Renal pelvis (tissue), 4 donors: ENCODE measurements around the gene TENT5A. TPM values are rescaled to one million over a fixed set of nuclear protein-coding genes. Genes with fewer than 3 reads are reported as not detected.
"Not testable (repeated sequence)": the region's sequence is repeated elsewhere in the genome, so short reads cannot be mapped to it uniquely, and the experiment has no call there.

Experiments used
- DNase-seq: peaks from one replicate; pipeline ENCODE4 v3.0.0-alpha.2; 2013
- polyA plus RNA-seq, 3 donors: library from polyadenylated mRNA; unstranded; fragments of 120-200 nt; gene quantifications; one replicate each; pipeline ENCODE4 v1.2.1, GENCODE V29; 2013; ENCODE audit not compliant: insufficient read length in 3 of 3

The TENT5A gene
- polyA plus RNA-seq, 3 donors = 3.7 to 5.3 (median 4.3) TPM

DNA sequence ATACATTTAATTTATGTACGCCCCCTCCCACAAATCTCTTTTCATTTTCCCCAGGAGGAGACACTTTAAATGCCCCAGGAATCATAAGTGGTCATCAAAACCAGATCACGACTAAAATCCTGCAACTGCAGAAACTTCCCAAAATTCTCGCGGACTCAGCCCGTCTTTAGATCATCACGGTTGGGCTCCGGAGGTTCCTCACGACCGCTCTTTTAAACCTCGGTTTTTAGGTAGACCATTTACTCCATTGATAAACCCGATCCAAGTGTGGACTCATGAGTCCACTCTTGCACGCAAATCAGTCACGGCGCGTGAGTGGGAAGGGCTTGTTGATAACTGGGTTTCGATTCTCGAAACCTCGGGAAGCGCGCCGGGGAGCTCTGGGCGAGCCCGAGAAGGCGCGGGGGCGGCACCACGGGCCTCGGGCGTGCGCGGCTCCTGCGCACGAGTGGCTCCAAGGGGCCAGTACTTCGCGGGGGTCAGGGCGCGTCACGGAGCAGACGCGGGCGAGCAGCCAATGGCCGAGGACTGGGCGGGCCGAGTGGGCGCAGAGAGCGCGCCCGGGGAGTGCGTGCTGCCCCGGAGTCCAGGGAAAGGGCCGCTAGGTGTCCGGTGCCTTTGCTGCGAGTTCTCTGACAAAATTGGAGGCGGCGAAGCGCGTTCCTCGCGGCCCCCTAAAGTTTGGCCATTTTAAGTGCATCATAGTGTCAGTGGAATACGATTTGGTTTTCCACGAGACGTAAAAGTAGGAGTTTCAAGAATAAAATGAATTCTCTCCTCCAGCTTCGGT lies 635 bp upstream of the TENT5A start:
- peak; percentile 75 for DNase-seq

DNA sequence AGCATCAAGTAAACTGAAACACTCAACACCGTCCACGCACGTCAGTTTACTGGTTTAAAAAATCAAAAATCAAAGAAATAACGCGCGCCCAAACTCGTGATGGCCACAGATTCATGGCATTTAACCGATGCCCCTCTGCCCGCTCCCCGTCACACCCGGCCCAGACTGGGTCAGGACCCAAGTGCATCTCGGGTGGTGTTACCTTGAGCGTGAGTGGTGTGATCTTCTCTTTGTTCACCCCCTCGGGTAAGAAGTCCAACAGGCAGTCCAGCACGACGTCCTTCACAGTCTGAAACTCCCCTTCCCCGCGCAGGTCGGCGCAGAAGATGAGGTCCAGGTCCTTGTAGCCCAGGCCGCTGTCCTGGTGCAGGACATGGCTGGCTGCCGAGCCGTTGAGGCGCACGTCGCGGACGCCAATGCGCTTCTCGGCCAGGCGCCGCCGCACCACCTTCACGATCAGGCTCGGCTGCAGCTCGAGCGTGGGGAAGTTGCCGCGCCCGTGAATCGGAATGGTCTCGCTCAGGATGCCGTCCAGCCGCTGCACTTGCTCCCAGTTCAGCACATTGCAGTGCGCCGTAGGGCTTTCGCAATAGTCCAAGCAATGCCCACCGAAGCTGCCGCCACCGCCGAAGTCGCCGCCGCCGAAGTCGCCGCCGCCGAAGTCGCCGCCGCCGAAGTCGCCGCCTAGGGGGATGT lies 945 bp downstream of the TENT5A start:
- DNase-seq = no peak

DNA sequence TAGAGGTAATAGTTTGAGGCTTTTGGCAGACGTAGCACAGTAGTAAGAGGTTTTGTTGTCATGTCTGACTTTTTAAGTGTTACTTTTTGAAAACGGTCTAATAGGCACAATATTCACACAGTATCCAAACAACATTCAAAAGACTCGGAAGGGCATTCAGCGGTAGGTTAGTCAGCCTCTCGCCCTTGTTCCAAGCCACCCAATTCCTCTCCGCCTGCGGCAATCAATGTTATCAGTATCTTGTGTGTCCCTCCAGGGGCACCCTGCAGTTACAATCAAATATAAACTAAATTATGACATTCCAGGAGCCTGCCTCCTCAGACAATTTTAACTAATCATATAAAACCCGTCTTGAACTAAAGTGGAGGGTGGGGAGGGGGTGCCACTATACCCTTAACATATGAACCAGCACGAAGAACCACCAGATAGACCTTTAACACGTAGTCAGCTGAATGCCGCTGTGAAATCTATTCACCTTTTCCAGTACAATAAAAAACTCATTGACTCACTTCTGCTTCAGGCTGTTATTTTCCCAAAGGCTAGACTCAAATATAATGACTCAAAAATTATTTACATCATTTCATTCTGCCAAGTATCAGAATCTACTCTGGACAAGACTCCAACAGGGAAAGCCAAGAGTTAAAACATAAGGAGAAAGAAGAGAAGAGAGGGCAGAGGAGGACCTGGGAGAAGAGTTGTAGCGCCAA lies 1.6 kb downstream of the TENT5A start:
- DNase-seq = no peak

DNA sequence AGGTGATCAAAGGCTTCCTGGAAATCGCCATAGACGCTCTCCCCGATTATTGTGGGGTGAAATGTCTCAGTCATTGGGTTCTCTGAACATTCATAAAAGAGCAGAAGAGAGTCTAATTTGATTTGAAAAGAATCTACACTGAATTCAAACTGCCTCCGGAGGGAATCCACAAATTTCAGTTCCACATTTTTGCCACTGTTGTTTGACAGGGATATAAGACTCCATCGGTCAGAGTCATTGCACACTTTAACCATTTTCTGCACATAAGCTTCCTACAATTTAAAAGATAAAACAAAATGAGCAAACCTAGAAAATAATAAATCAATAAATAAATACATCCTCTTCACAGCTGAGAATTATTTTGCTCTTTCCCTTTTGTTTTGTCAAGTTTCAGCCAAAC lies 2.3 kb downstream of the TENT5A start:
- no peak for DNase-seq

DNA sequence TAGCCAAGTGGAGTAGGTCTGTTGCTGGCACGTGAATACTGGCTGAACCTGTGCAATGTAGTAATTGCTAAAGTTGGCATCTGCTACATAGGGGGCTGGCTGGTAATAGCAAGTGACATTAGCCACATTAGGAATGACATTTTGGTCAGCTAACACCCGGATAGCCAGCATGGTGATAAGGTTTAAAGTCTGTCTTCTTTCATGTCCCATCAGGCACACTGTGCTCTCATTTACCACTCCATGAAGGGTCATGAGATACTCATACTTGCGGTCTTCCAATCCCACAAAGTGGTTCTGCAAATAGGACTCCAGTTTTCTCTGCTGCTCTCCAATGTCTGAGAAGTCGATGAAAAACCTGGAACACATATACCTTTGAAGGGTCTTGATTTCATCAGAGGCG lies 2.8 kb downstream of the TENT5A start:
- DNase-seq = no peak

DNA sequence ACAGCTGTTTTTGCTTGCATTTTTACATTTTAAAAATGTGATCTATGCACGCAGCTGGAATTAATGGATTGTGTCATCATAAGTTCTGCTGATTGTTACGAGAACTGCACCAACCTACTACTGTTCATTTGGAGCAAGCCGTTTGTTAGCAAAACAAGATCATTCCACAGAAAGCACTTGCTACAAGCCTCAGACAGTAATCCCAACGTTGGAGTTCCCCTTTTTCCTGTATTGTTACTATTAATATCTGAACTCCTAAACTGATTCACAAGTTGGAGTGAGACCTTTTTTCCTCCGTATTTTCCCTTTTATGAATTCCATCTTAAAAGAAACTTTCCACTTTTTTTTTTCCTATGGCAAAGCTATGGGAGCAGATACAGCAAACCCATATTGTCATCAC lies 3.5 kb downstream of the TENT5A start:
- DNase-seq = no peak

DNA sequence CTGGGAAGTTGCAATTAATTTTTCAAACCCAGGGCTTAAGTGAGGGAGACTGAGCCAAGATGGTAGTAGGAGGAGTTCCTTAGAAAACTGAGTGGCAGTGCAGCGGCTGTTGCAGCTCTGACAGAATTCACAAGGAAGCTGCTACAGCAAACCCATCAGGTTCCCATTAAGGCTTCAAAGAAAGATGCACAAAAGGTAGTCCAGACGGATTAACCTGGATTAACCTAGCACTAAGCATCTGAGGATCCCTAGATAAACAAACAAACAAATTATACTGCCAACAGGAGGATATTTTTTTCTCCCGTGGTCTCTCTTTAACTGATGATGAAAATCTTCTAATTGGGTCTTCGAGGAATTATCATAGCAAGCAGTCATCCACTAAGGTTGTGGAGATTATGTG lies 5.2 kb downstream of the TENT5A start:
- no peak for DNase-seq

DNA sequence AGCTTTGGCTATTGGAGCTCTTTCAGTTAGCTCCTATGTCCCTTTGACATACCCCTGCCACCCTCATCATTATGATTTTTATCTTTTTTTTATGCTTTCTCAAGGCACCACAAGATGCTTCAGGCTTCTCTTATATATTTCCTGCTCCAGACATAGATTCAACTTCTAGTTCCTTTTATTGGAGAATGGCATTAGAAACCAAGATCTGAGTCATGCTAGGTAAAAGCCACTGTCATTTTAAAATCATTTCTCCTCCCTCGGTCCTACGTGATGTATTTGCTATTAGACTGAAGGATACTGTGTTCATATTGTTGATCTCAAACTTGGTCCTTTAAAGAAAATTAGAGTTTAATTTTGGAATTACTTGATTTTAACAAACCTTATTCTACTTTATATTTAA lies 8.3 kb downstream of the TENT5A start:
- DNase-seq = no peak

DNA sequence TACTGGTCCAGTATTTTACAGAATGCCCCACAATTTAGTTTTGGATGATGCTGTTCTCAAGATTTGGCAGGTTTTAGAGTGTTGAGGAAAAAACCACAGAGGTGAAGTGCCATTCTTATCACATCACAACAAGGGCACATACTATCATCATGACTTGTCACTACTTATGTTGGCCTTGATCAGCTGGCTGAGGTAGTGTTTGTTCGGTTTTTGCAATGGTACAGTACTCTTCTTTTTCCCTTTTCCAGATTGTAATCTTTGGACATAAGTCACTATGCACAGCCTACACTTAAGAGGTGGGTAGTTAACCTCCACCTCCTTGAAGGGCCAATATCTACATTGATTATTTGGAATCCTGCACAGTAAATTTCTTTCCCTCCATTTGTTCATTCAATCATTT lies 8.8 kb downstream of the TENT5A start:
- DNase-seq = no peak

DNA sequence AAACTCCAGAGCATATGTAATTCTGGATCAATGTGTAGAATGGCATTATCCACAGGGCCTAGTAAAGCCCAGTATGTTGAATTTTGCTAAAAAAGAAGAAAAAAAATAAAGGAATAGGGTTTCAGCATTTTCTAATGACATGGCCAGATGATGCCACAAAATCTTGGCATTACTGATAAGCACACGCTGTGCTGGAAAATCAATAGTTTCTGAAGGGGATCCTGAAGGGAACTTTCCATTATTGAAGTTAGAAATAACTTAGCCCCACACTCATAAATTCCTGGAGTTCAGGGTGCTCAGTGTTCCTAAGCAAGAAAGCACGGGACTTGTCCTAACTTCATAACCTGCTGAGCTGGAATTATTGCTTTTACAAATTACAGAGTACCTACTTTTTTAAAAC lies 10.8 kb downstream of the TENT5A start:
- DNase-seq = no peak

DNA sequence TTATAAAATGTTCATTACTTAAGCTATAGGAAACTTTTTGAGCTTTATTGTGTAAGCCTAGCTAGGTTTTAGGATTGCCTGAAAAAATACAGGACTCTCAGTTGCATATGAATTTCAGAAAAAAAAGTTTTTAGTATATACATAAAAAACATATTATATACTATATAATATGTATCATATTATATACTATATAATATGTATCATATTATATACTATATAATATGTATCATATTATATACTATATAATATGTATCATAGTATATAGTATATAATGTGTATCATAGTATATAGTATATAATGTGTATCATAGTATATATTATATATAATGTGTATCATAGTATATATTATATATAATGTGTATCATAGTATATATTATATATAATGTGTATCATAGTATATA lies 11.9 kb downstream of the TENT5A start:
- not testable (repeated sequence) for DNase-seq

DNA sequence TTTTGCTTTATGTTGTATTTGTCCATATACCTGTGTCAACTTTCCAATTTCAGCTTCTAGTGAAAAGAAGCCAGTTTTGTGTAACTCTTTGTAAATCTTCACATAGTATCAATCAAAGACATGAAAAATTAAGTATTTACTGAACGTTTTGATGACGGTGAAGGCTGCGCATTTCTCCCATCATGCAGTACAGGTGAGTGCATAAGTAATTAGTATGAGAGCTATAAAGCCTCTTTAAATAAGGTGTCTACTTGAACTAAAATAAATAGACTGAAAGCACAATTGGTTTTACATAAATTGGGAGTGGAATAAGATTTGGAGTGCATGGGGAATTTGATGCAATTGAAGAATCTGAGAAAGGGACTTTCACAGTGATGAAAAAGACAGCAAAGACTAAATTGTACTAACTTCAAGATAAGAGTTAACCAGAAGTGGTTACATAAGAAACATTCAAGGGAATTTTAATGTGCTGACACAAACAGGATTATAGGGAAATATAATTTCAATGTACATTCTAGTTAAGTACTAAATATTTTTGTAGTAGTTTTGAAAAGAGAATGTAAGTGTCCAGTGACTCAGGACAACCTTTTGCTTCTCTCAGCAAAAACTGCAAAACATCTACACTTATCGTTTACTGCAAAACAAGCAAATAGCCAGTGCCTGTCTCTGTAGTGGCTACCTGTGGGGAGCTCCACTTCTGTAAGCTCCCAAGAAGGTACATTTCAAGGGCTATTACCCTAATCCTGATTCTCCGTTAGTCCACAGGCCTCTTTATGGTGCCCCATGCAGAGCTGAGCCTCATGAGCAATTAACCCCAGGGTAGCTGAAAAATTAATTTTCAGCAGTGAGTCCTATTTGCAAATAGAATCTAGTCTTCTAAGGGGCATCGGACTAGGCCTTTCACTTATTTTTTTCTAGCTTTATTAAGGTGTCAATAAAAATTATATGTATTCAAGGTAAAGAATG lies 13.0 kb downstream of the TENT5A start:
- DNase-seq = no peak

DNA sequence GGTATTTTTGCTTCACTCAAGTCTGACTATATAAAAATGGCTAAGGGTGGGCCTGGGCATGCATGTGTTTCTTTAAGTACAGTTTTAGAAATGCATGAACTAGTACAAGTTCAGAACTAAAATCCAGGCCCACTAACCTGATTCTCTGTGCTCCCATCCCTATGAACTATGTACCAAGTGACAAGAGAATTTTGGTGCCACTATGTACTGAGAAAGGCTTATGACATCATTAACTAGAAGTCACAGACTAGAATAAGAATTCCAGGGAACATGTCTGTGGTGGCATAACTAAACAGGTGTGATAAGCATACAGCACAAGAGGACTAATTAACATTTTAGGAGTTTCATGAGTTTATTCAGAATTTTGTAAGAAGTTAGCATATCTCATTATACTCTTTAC lies 16.1 kb downstream of the TENT5A start:
- no peak for DNase-seq

DNA sequence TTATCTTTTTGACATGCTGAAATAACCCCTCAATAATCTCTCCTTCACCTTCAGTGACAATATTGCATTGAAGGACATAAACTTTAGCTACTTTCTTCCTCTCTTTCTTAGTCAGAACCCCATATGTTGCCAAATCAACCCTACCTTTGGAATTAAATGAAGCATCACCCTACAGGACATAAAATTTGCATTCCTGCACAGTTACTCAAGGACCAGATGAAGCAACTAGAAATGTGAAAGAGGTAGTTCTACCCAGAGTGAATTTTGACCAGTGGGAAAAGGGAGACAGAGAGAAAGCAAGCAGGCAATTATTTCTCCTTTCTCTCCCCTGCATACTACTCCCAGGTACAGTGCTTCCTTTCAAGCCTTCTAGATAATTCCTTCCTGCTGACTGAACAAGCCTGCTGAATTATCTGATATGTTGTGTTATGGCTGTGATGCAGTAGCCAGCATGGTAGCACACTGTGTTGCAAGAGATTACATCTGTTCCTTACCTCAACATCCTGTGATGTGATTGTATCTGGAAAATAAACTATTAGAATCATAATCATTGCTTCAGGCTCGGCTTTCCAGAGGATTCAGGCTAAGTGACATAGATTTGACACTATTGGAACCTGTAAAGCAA lies 16.6 kb downstream of the TENT5A start:
- no peak for DNase-seq

DNA sequence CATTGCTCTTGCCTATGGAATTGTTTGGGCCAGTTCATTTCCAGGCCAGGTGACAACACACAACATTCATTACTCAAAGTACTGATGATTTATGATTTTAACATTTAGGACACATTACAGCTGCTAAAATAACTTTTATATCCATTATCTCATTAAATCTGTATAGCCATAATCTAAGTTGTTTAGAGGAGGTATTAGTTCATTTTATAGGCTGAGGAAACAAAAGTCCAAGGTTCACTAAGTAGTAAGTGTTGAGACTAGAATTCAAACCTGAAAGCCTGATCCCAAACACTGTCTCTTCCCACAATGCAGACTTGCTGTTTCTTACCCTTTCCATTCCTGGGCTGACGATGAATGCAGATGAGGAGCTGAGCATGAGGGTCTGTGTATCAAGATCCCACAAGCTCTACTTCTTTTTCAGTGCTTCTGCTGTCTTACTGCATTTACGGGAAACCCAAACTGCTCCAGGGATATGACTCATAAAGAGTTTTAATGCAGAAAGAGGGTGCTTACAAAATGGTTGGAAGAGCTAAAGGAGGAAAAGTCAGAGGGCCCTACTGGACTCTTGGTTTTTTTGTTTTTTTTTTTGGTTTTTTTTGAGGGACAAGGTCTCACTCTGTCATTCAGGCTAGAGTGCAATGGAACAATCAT lies 17.9 kb downstream of the TENT5A start:
- DNase-seq = no peak

DNA sequence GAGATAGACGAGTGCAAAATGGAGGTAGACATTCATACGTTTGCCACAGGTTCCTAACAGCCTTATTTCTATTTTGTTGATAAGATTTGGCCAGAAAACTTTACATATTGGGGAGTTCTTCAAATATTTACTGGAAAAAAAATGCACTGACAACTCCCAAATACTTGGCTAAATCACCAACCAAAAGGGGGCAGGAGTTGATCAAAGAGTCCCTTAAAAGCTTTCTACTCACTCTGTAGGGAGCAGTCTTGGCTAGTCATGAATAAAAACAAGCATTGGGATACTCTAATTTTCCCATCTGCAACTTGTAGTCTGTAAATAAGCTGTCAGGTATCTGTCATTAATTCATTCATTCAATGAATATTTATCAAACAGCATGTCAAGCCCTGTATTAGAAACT lies 18.4 kb downstream of the TENT5A start:
- no peak for DNase-seq

DNA sequence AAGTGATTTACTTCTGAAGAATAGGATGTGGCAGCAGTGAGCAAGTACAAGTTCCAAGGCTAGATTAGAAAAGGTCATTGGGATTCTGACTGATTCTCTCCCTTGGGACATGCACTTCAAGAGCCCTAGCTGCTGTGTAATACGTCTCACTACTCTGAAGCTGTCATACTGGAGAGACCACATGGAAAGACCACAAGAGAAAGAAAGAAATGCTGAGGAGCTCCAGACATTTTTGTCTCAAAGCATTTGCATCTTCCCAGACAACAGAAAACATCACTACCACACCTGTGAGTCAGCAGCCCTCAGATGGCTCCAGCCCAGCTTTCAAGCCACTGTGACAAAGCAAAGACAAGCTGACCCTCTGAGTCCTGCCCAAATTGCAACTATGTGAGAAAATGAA lies 20.7 kb downstream of the TENT5A start:
- no peak for DNase-seq

DNA sequence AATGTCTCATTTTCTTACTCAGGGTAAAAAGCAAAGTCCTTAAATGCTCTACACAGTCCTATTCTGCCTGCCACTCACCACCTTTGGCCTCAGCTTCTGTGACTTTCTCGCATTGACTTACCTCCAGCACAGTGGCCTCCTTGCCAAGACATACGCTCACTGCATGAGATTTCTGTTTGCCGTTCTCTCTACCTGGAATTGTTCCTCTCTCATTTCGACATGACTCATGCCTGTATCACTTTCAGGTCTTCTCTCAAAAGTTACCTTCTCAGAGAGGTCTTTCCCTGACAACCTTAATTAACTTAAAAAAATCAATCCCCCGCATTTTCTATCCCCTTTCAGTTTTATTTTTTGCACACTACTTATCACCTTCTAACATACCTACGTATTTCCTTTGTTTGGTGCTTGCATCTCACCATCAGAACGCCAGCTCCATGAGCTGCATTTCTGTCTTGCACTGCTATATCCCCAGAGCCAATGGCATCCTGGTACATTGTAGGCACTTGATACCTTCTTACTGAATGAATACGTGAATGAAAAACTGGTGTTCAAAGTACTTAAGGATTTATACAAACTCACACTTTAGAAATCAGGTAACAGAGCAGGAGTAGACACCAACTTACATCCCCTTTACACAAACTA lies 24.5 kb downstream of the TENT5A start:
- DNase-seq = no peak

DNA sequence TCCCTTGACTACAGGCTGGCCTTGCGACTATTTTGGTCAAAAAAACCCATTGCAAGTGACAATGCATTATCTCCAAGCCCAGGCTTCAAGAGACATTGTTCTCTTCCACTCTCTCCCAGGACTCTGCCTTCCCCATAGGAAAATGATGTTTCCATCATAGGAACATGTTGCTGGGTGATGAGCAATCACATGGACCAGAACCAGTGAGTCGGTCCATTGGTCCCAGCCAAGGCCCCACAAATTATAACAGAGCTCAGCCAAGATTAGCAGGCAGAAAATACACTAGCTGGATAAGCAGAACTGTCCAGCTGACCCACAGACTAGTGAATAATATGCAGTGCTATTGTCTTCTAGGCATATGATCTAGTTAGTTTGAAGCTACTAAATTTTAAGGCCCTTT lies 27.4 kb downstream of the TENT5A start:
- DNase-seq = no peak

DNA sequence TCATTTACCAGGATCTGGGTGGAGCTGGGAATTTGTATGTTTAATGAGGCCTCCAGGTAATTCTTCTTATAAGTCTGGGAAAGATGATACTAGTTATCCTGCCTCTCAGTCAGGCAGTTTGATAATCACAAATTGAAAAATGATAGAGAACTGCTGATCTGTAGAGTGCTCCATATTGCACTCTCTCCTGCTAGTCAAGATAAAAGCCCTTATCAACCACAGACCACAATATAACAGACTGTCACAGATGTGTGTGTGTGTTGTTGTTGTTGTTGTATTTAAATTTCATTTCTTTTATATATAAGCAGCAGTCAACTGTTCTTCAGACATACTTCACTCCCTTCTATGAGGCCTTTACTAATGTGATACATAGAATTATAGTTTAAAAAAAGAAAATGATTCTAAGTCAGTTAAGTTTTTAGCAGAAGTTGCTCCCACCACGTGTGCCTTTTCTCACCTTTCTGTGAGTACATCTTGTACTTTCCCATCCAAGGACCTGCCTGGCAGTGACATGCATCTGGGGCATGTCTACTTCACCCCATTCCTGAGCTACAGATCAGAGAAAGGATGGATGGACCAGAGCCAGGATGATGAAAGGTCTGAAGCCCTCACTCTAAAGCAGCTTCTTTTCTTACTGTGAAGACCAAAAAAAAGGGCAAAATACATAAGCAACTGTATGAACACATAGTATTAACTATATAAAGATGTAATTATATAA lies 29.8 kb downstream of the TENT5A start:
- DNase-seq = no peak
